Measurements from ENCODE around the gene NELFB. TPM values are rescaled to one million over a fixed set of nuclear protein-coding genes. Genes with fewer than 3 reads are reported as not detected.

Gene NELFB
- total and polyA plus RNA-seq, 9 of the 15 experiments (the other 6 are each of a cell fraction or from before 2014, with no cell fraction given), result 0.24 to 84.0 (median 29.7) TPM

- TF ChIP-seq TEAD2 (tag; IDR thresholded peaks at IDR 0.05) (no peak), EGR1 (conservative IDR thresholded peaks at IDR 0.05) (no peak), ZBTB2 (IDR thresholded peaks at IDR 0.05) (no peak), JUN (IDR thresholded peaks at IDR 0.05; ENCODE audit: borderline replicate concordance, low read depth, low read length) (no peak), JUN (CRISPR knock-in tag; IDR thresholded peaks at IDR 0.05; ENCODE audit: borderline replicate concordance) (peak; percentile 61), PHB2 (IDR thresholded peaks at IDR 0.05; ENCODE audit: low read depth) (no peak), ZBTB17 (CRISPR knock-in tag; IDR thresholded peaks at IDR 0.05) (0 out of 2 replicates have a peak, but pooled peaks have one; percentile 30), RBBP5 (IDR thresholded peaks at IDR 0.05; ENCODE audit: borderline replicate concordance, insufficient read depth, low read length, poor library complexity, severe bottlenecking) (peak; percentile 77), MYNN (IDR thresholded peaks at IDR 0.05) (no peak), MYNN (CRISPR knock-in tag; IDR thresholded peaks at IDR 0.05) (no peak), PBX2 (CRISPR knock-in tag; IDR thresholded peaks at IDR 0.05; ENCODE audit: low read depth) (no peak), PBX2 (tag; conservative IDR thresholded peaks at IDR 0.05; ENCODE audit: low read depth) (no peak), RBM22 (IDR thresholded peaks at IDR 0.05; ENCODE audit: low read depth, low read length, poor library complexity, severe bottlenecking) (peak; percentile 21), ZNF232 (CRISPR knock-in tag; IDR thresholded peaks at IDR 0.05) (0 out of 2 replicates have a peak, but pooled peaks have one; percentile 20), TAF7 (tag; IDR thresholded peaks at IDR 0.05) (no peak), ZNF740 (CRISPR knock-in tag; IDR thresholded peaks at IDR 0.05) (0 out of 2 replicates have a peak, but pooled peaks have one; percentile 12), ZNF740 (tag; IDR thresholded peaks at IDR 0.05) (no peak), SIN3A (IDR thresholded peaks at IDR 0.05; ENCODE audit: borderline replicate concordance in 2 of 2, control insufficient read depth in 1 of 2, low read depth in 2 of 2, low read length in 2 of 2) (peak in 1 of 2 experiments; percentile 46; a peak in 1 of 4 replicates), ZNF395 (CRISPR knock-in tag; IDR thresholded peaks at IDR 0.05) (no peak), RNF2 (IDR thresholded peaks at IDR 0.05) (0 out of 2 replicates have a peak, but pooled peaks have one; percentile 47), POLR2G (IDR thresholded peaks at IDR 0.05; ENCODE audit: low read depth, low read length) (peak; percentile 76)
These were observed 46.2 kb downstream of the NELFB start (continued) for GRCh38 chr9:137301081-137301947.
